ENCODE results near the gene MAP4K5. TPM values are rescaled to one million over a fixed set of nuclear protein-coding genes. Genes with fewer than 3 reads are reported as not detected.

The MAP4K5 gene
- total RNA-seq, 6 donors from 2014 or later = 44.5 to 131 (median 80.0) TPM

DNA sequence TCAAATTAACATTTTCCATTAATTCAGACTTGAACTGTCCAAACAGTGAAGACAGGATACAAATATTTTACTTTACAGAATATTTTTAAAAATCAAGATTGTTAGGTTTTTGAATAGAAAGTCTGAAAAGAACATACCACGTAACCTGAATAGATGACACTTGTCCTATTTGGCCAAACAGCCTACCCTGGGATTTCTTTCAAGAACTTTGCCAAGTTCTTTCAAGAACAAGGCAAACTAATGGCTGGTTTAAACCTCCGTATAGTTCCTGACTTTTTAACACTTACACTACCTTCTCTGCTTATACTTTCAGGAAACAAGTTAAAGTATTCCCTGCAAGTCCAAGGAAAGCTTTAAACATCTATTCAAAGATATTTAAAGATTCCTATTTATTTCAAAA, 35.0 kb downstream of the MAP4K5 start:
- Histone ChIP-seq H3K36me3 (peaks cover 0 to 7% (median 0%) of the 10 kb centered on the region in 4 donors), H3K4me3 (no peak overlapping the region), H3K9me3 (no peaks in the 10 kb centered on the region), H3K27ac (no peak overlapping the region), H3K27me3 (no peaks in the 10 kb centered on the region), H3K4me1 (no peaks in the 10 kb centered on the region)
- no peak for ATAC-seq (ENCODE audit: low FRiP score in 2 of 2)
- TF ChIP-seq POLR2AphosphoS5 (IDR thresholded peaks at IDR 0.05) (no peak), EP300 (IDR thresholded peaks at IDR 0.05) (no peak), POLR2A (IDR thresholded peaks at IDR 0.05) (no peak)
- 53% methylated on average over 2 of the region's 2 CpGs for WGBS, 2 donors
- DNase-seq = no peak

DNA sequence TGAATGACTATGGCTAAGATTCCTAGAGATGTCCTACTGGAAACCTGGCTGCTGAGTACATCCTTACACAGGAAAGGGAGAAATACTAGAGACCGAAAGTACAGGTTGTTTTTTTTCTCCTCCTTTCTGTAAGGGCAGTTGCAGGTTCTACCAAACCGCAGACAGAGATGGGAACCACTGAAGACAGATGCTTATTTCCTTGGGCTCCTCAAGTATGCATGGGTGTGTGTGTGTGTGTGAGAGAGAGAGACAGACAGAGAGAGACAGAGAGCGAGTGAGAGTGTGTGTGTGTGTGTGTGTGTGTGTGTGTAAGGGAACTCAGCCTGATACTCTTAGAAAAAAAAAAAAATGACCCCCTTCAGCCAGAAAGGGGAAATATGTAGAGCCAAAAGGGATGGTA, 42.5 kb downstream of the MAP4K5 start:
- H3K27ac ChIP-seq = no peak overlapping the region
- no peak overlapping the region for H3K4me3 ChIP-seq
- H3K9me3 ChIP-seq = no peaks in the 10 kb centered on the region
- no peak for DNase-seq
- no peaks in the 10 kb centered on the region for H3K27me3 ChIP-seq
- WGBS, 2 donors = 78 to 89% methylated on average over 3 of the region's 3 CpGs
- no peaks in the 10 kb centered on the region for H3K36me3 ChIP-seq
- TF ChIP-seq POLR2AphosphoS5 (IDR thresholded peaks at IDR 0.05) = no peak
- no peak for TF ChIP-seq EP300 (IDR thresholded peaks at IDR 0.05)
- TF ChIP-seq, protein P1, sequence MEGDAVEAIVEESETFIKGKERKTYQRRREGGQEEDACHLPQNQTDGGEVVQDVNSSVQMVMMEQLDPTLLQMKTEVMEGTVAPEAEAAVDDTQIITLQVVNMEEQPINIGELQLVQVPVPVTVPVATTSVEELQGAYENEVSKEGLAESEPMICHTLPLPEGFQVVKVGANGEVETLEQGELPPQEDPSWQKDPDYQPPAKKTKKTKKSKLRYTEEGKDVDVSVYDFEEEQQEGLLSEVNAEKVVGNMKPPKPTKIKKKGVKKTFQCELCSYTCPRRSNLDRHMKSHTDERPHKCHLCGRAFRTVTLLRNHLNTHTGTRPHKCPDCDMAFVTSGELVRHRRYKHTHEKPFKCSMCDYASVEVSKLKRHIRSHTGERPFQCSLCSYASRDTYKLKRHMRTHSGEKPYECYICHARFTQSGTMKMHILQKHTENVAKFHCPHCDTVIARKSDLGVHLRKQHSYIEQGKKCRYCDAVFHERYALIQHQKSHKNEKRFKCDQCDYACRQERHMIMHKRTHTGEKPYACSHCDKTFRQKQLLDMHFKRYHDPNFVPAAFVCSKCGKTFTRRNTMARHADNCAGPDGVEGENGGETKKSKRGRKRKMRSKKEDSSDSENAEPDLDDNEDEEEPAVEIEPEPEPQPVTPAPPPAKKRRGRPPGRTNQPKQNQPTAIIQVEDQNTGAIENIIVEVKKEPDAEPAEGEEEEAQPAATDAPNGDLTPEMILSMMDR (IDR thresholded peaks at IDR 0.05) = no peak
- H3K4me1 ChIP-seq = no peaks in the 10 kb centered on the region
- no peak for ATAC-seq (ENCODE audit: low FRiP score in 2 of 2)

DNA sequence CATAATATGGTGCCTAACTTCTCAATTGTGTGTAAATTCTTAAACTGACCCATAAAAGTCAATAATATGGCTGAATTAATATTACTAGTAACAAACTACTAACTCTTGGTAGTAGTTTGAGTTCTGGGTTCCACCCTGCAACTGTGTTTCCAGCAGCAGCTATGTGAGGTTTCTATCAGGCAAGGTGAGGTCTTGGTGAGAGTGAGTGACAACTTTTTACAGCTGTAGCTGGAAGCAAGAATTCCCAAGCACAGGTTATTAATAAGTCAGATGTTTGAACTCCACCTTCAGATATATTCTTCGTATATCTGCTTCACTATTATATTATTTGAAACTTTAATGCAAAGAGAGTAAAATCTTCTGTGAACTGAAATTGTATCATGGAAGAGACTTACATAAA, 43.8 kb downstream of the MAP4K5 start:
- Histone ChIP-seq H3K27ac (no peak overlapping the region), H3K4me3 (no peak overlapping the region), H3K27me3 (no peaks in the 10 kb centered on the region), H3K36me3 (no peaks in the 10 kb centered on the region), H3K9me3 (no peaks in the 10 kb centered on the region), H3K4me1 (no peaks in the 10 kb centered on the region)
- no peak for TF ChIP-seq EP300 (IDR thresholded peaks at IDR 0.05)
- TF ChIP-seq, protein P1 (IDR thresholded peaks at IDR 0.05) = no peak
- no peak for TF ChIP-seq POLR2AphosphoS5 (IDR thresholded peaks at IDR 0.05)
- no peak for TF ChIP-seq POLR2A (IDR thresholded peaks at IDR 0.05)
- WGBS, 2 donors = 97 to 100% methylated on average over 1 of the region's 1 CpG
- ATAC-seq (ENCODE audit: low FRiP score in 2 of 2) (no peak), DNase-seq (no peak)

DNA sequence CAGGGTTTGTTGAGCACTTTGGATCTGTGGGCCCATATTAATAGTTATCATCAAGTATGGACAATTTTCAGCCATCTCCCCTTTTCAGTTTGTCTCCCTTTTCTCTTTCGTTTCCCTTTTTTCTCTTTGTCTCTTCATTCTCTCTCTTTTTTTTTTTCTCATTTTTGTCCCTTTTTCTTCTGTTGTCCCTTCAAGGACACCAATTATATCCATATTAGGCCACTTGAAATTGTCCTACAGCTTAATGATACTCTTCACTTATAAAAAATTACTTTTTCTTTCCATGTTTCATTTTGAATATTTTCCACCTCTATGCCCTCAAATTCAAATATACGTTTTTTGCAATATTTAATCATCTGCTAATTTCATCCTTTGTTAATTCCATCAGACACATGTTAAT, 53.3 kb downstream of the MAP4K5 start:
- WGBS, 2 donors = 92 to 96% methylated on average over 2 of the region's 2 CpGs
- ATAC-seq (ENCODE audit: low FRiP score in 2 of 2) (no peak), DNase-seq (no peak)
- no peak overlapping the region for H3K27ac ChIP-seq
- TF ChIP-seq POLR2A (IDR thresholded peaks at IDR 0.05) (no peak), EP300 (IDR thresholded peaks at IDR 0.05) (no peak), POLR2AphosphoS5 (IDR thresholded peaks at IDR 0.05) (no peak)
- TF ChIP-seq, protein P1 (IDR thresholded peaks at IDR 0.05) = no peak
- no peaks in the 10 kb centered on the region for H3K9me3 ChIP-seq
- peaks cover 7 to 36% (median 11%) of the 10 kb centered on the region in 4 donors for H3K36me3 ChIP-seq
- H3K4me1 ChIP-seq = no peaks in the 10 kb centered on the region
- no peak overlapping the region for H3K4me3 ChIP-seq
- H3K27me3 ChIP-seq = no peaks in the 10 kb centered on the region

DNA sequence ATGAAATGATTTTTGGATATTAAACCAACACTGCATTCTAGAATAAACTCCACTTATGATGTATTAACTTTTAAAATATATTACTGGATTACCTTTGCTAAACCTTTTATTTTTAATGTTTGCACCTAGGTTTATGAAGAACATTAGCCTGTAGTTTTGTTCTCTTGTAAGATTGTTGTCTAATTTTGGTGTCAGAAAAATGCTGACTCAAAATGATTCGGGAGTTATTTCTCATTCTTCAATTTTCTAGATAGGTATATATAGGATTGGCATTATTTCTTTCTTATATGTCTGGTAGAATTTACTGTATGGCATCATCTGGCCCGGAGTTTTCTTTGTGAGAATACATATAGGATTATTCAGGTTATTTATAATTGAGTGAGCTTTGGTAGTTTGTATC, 54.6 kb downstream of the MAP4K5 start:
- H3K4me3 ChIP-seq = no peak overlapping the region
- H3K4me1 ChIP-seq = no peaks in the 10 kb centered on the region
- H3K9me3 ChIP-seq = peaks cover 0 to 1% (median 0%) of the 10 kb centered on the region in 4 donors
- H3K27ac ChIP-seq = no peak overlapping the region
- 89 to 97% methylated on average over 2 of the region's 2 CpGs for WGBS, 2 donors
- H3K27me3 ChIP-seq = no peaks in the 10 kb centered on the region
- DNase-seq (no peak), ATAC-seq (ENCODE audit: low FRiP score in 2 of 2) (no peak)
- TF ChIP-seq POLR2AphosphoS5 (IDR thresholded peaks at IDR 0.05) (no peak), EP300 (IDR thresholded peaks at IDR 0.05) (no peak)
- TF ChIP-seq, protein P1 (IDR thresholded peaks at IDR 0.05) = no peak
- H3K36me3 ChIP-seq = peaks cover 11 to 49% (median 20%) of the 10 kb centered on the region in 4 donors
